Naive thymus-derived CD4-positive, alpha-beta T cell (primary cell): ENCODE measurements around the gene IP6K1. TPM values are rescaled to one million over a fixed set of nuclear protein-coding genes. Genes with fewer than 3 reads are reported as not detected.

ENCODE experiments used
- ATAC-seq: fragments of 150-1000 bp; cut with Tn5 transposase; 2 replicates; pipeline ENCODE4 v1.10.0; 2021; ENCODE audit warnings: mild to moderate bottlenecking, moderate library complexity
- CTCF ChIA-PET: fragments of 350-600 bp; sonication (Branson Sonifier 250); formaldehyde crosslinking; loops from one replicate; lab custom pipeline; 2021; ENCODE audit warnings: antibody characterized with exemption; lab: Charles Lee
- POLR2A ChIA-PET: fragments of 350-600 bp; sonication (Branson Sonifier 250); formaldehyde crosslinking; loops from one replicate; lab custom pipeline; 2021; ENCODE audit warnings: antibody characterized with exemption, inconsistent platforms; lab: Charles Lee
- DNase-seq, 9 donors: peaks; one replicate each; pipeline versions ENCODE4 v3.0.0 to v3.0.0-alpha.2; 2020 to 2022; ENCODE audit warnings: mixed read lengths in 1 of 9
- H3K27ac ChIP-seq: one replicate; pipeline ENCODE4 v1.7.0; 2013; ENCODE audit warnings: mild to moderate bottlenecking, low read depth, low read length, moderate library complexity
- H3K27me3 ChIP-seq, 2 donors: one replicate each; pipeline ENCODE4 v1.7.0; 2013; ENCODE audit warnings: low read length in 2 of 2, mild to moderate bottlenecking in 2 of 2, moderate library complexity in 2 of 2; ENCODE audit not compliant: control insufficient read depth in 2 of 2, insufficient read depth in 2 of 2
- H3K36me3 ChIP-seq, 3 experiments: 1 replicate in 2 of 3; 2 replicates in 1 of 3; pipeline ENCODE4 v1.7.0; 2013; ENCODE audit warnings: low read length in 3 of 3, mild to moderate bottlenecking in 3 of 3, moderate library complexity in 1 of 3; ENCODE audit not compliant: insufficient read depth in 3 of 3, control insufficient read depth in 2 of 3
- H3K4me1 ChIP-seq, 2 donors: one replicate each; pipeline ENCODE4 v1.7.0; 2013; ENCODE audit warnings: low read length in 2 of 2, mild to moderate bottlenecking in 2 of 2, moderate library complexity in 1 of 2; ENCODE audit not compliant: control insufficient read depth in 2 of 2, insufficient read depth in 2 of 2
- H3K4me3 ChIP-seq: 2 replicates; pipeline ENCODE4 v1.7.0; 2013; ENCODE audit warnings: mild to moderate bottlenecking, low read length
- H3K9me3 ChIP-seq, 3 experiments: 1 replicate in 2 of 3; 2 replicates in 1 of 3; pipeline ENCODE4 v1.7.0; 2013; ENCODE audit warnings: low read length in 3 of 3; ENCODE audit not compliant: control insufficient read depth in 2 of 3
- H3K27ac Mint-ChIP-seq, 9 donors: one replicate each; pipeline ENCODE4 v1.8.0; 2020 to 2022; ENCODE audit warnings: mixed read lengths in 9 of 9, mild to moderate bottlenecking in 8 of 9, moderate library complexity in 5 of 9, inconsistent platforms in 2 of 9
- H3K27me3 Mint-ChIP-seq, 5 donors: one replicate each; pipeline ENCODE4 v1.8.0; 2021 to 2022; ENCODE audit warnings: mixed read lengths in 5 of 5, mild to moderate bottlenecking in 1 of 5
- H3K36me3 Mint-ChIP-seq, 5 donors: one replicate each; pipeline ENCODE4 v1.8.0; 2020 to 2022; ENCODE audit warnings: mixed read lengths in 5 of 5, mild to moderate bottlenecking in 3 of 5, inconsistent platforms in 1 of 5
- H3K4me1 Mint-ChIP-seq, 7 donors: one replicate each; pipeline ENCODE4 v1.8.0; 2020 to 2022; ENCODE audit warnings: mixed read lengths in 7 of 7, mild to moderate bottlenecking in 3 of 7, inconsistent platforms in 1 of 7
- H3K4me3 Mint-ChIP-seq, 10 donors: one replicate each; pipeline ENCODE4 v1.8.0; 2020 to 2022; ENCODE audit warnings: mild to moderate bottlenecking in 10 of 10, mixed read lengths in 10 of 10, moderate library complexity in 6 of 10, inconsistent platforms in 2 of 10
- H3K9me3 Mint-ChIP-seq, 11 donors: one replicate each; pipeline ENCODE4 v1.8.0; 2020 to 2022; ENCODE audit warnings: mixed read lengths in 11 of 11, mild to moderate bottlenecking in 4 of 11, inconsistent platforms in 1 of 11, moderate library complexity in 1 of 11
- intact Hi-C, 2 donors: fragments of 100-400 bp; cut with micrococcal nuclease; formaldehyde crosslinking; loops; one replicate each; pipeline ENCODE4 v1.15.1; 2023
- polyA plus RNA-seq, 2 donors: library from polyadenylated mRNA; unstranded; fragments of 300-500 nt; fragmentation: Illumina TruSeq; gene quantifications; one replicate each; pipeline ENCODE4 v1.2.3, GENCODE V29; 2021
- total RNA-seq, 6 experiments: library from RNA in 5 of 6; stranded (reverse) in 5 of 6; gene quantifications; 1 replicate in 5 of 6; 2 replicates in 1 of 6; pipeline ENCODE4 v1.2.3 and lab custom pipeline; 2021 to 2026

IP6K1 gene
- total and polyA plus RNA-seq, 7 experiments from 2014 or later: 18.4 to 57.0 (median 45.4) TPM

- H3K4me1 ChIP-seq: peaks cover 16 to 18% of the 10 kb centered on the region in 2 donors
- POLR2A ChIA-PET: interaction anchor here (0.9 to 6.6 kb wide), 4 partner anchors 8 to 44 kb away, joined by 3 to 87 read pairs (median 5); partner anchors contain the start of genes INKA1 and TRAIP
- H3K27ac Mint-ChIP-seq: peak overlapping the region; percentile 95 to 100 (median 98)
- peaks cover 0 to 1% (median 0%) of the 10 kb centered on the region in 11 donors for H3K9me3 Mint-ChIP-seq
- H3K4me1 Mint-ChIP-seq: peaks cover 26 to 52% (median 49%) of the 10 kb centered on the region in 7 donors
- CTCF ChIA-PET: interaction anchor here (2.0 to 3.3 kb wide), 2 partner anchors 9 to 26 kb away, joined by 15 to 31 read pairs; partner anchors contain the start of gene INKA1
- H3K27me3 ChIP-seq: no peaks in the 10 kb centered on the region
- H3K9me3 ChIP-seq: no peaks in the 10 kb centered on the region
- H3K27ac ChIP-seq: peak overlapping the region; percentile 86
- intact Hi-C loops: loop anchor here (1.0 kb wide), 1 partner anchor 10 kb away; the partner anchor contains the start of gene INKA1 (in 2 of the 2)
- DNase-seq (no peak), ATAC-seq (no peak)
- peaks cover 0 to 27% (median 5%) of the 10 kb centered on the region in 5 donors for H3K36me3 Mint-ChIP-seq
- peak overlapping the region; percentile 90 for H3K4me3 ChIP-seq
- H3K27me3 Mint-ChIP-seq: no peaks in the 10 kb centered on the region
- peaks cover 0 to 46% (median 8%) of the 10 kb centered on the region in 3 experiments for H3K36me3 ChIP-seq
- H3K4me3 Mint-ChIP-seq: peak overlapping the region; percentile 93 to 99 (median 97)
These were observed 26.7 kb upstream of the IP6K1 start for GRCh38 chr3:49812916-49813496.

- ATAC-seq (no peak), DNase-seq (no peak)
- H3K36me3 ChIP-seq: peaks cover 0 to 50% (median 8%) of the 10 kb centered on the region in 3 experiments
- no peaks in the 10 kb centered on the region for H3K9me3 ChIP-seq
- H3K27me3 ChIP-seq: no peaks in the 10 kb centered on the region
- ChIA-PET POLR2A (interaction anchor here (0.6 to 6.1 kb wide), 5 partner anchors 8 to 55 kb away, joined by 3 to 87 read pairs (median 10); partner anchors contain the start of genes IP6K1 and UBA7), CTCF (interaction anchor here (12.8 kb wide), 1 partner anchor 32 kb away, joined by 181 read pairs; no protein-coding TSS in a partner anchor)
- Mint-ChIP-seq H3K27ac (peak overlapping the region in 8 of 9 donors; percentile 72 to 91 (median 87)), H3K36me3 (peaks cover 0 to 27% (median 5%) of the 10 kb centered on the region in 5 donors), H3K27me3 (no peaks in the 10 kb centered on the region), H3K4me1 (peaks cover 40 to 75% (median 63%) of the 10 kb centered on the region in 7 donors), H3K9me3 (peaks cover 0 to 3% (median 0%) of the 10 kb centered on the region in 11 donors), H3K4me3 (peak overlapping the region in 6 of 10 donors; percentile 16 to 82 (median 43))
- intact Hi-C loops: loop anchor here in 1 of 2 donors (10.0 kb wide), 1 partner anchor 487 kb away; the partner anchor contains the start of genes HYAL3, IFRD2 and NAA80
- peak overlapping the region; percentile 55 for H3K27ac ChIP-seq
- no peak overlapping the region for H3K4me3 ChIP-seq
- H3K4me1 ChIP-seq: peaks cover 16 to 50% of the 10 kb centered on the region in 2 donors
These were observed 21.2 kb upstream of the IP6K1 start for GRCh38 chr3:49807431-49808114.

GRCh38 chr3:49806850-49807249, 20.5 kb upstream of the IP6K1 start:
- Mint-ChIP-seq H3K4me1 (peaks cover 42 to 72% (median 60%) of the 10 kb centered on the region in 7 donors), H3K4me3 (peak overlapping the region in 7 of 10 donors; percentile 10 to 95 (median 41)), H3K27me3 (peaks cover 0 to 7% (median 0%) of the 10 kb centered on the region in 5 donors), H3K9me3 (peaks cover 0 to 3% (median 0%) of the 10 kb centered on the region in 11 donors), H3K36me3 (peaks cover 0 to 27% (median 5%) of the 10 kb centered on the region in 5 donors), H3K27ac (peak overlapping the region in 8 of 9 donors; percentile 62 to 91 (median 84))
- Histone ChIP-seq H3K27ac (peak overlapping the region; percentile 55), H3K9me3 (no peaks in the 10 kb centered on the region), H3K4me1 (peaks cover 11 to 46% of the 10 kb centered on the region in 2 donors), H3K36me3 (peaks cover 0 to 43% (median 8%) of the 10 kb centered on the region in 3 experiments), H3K27me3 (no peaks in the 10 kb centered on the region), H3K4me3 (no peak overlapping the region)
- ATAC-seq (no peak), DNase-seq (no peak)
- POLR2A ChIA-PET: interaction anchor here (0.7 to 6.1 kb wide), 4 partner anchors 8 to 32 kb away, joined by 4 to 87 read pairs (median 11); partner anchors contain the start of genes IP6K1 and UBA7
- CTCF ChIA-PET: interaction anchor here (0.6 to 12.8 kb wide), 2 partner anchors 32 to 429 kb away, joined by 3 to 181 read pairs; no protein-coding TSS in a partner anchor
- intact Hi-C loops: loop anchor here in 1 of 2 donors (10.0 kb wide), 1 partner anchor 488 kb away; the partner anchor contains the start of genes HYAL3, IFRD2 and NAA80

DNA sequence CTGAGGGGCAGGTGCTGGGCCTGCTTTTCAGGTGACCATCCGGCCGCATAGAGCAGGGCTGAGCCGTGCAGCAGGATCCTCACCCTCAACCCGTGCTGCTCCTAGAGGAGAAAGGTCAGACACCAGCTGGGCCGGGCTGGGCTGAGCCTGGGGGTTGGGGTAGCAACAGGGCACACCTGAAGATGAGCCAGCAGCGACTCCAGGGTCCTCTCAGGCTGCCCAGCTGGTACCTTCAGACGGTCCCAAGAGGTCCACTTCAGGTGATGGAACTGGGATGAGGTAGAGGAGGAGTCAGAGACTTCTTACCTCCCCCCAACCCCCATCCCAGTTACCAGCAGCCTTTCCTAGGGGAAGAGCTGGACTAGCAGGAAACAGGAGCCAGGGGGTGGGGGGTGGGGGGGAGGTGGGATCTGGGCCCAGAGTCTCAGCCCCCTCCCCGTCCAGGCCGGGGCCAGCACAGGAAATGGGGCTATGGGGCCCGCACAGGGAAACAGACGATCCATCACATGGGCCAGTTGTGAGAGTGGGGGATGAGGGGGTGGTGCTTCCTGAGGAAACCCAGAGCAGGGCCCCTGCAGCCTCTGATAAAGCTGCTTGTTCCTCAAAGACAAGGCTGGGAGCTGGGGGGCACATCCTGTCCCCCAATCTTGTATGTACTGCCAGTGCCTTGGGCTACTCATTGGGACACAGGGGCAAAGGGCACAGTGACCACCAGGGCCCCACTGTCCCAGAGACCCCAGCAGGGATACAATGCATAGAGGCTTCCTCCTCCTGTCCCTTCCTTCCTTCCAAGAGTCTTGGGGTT, 19.8 kb upstream of the IP6K1 start:
- H3K4me3 Mint-ChIP-seq: peak overlapping the region in 5 of 10 donors; percentile 21 to 95 (median 57)
- peaks cover 0 to 3% (median 0%) of the 10 kb centered on the region in 11 donors for H3K9me3 Mint-ChIP-seq
- Histone ChIP-seq H3K36me3 (peaks cover 0 to 36% (median 3%) of the 10 kb centered on the region in 3 experiments), H3K4me3 (no peak overlapping the region), H3K27me3 (no peaks in the 10 kb centered on the region), H3K4me1 (peaks cover 11 to 46% of the 10 kb centered on the region in 2 donors), H3K27ac (peak overlapping the region; percentile 55), H3K9me3 (no peaks in the 10 kb centered on the region)
- DNase-seq: peak in 5 of 9 donors; percentile 36 to 39 (median 37)
- peaks cover 0 to 14% (median 0%) of the 10 kb centered on the region in 5 donors for H3K27me3 Mint-ChIP-seq
- ATAC-seq: no peak
- H3K36me3 Mint-ChIP-seq: peaks cover 0 to 21% (median 3%) of the 10 kb centered on the region in 5 donors
- H3K4me1 Mint-ChIP-seq: peaks cover 36 to 66% (median 54%) of the 10 kb centered on the region in 7 donors
- intact Hi-C loops: loop anchor here in 1 of 2 donors (10.0 kb wide), 1 partner anchor 489 kb away; the partner anchor contains the start of genes HYAL3, IFRD2 and NAA80
- H3K27ac Mint-ChIP-seq: peak overlapping the region; percentile 9 to 91 (median 86)
- ChIA-PET POLR2A (interaction anchor here (1.3 to 6.1 kb wide), 5 partner anchors 9 to 83 kb away, joined by 4 to 87 read pairs (median 10); partner anchors contain the start of genes GMPPB, TRAIP and UBA7), CTCF (interaction anchor here (0.6 to 12.8 kb wide), 6 partner anchors 7 to 429 kb away, joined by 3 to 181 read pairs (median 3); partner anchors contain the start of gene UBA7)

- H3K4me3 ChIP-seq: no peak overlapping the region
- intact Hi-C loops: loop anchor here in 1 of 2 donors (10.0 kb wide), 1 partner anchor 489 kb away; the partner anchor contains the start of genes HYAL3, IFRD2 and NAA80
- H3K4me1 ChIP-seq: peaks cover 11 to 46% of the 10 kb centered on the region in 2 donors
These were observed 19.0 kb upstream of the IP6K1 start for GRCh38 chr3:49805367-49805782.

More at GRCh38 chr3:49805367-49805782, 19.0 kb upstream of the IP6K1 start:
- ChIA-PET CTCF (interaction anchor here (1.0 to 12.8 kb wide), 5 partner anchors 8 to 34 kb away, joined by 3 to 181 read pairs (median 3); partner anchors contain the start of gene UBA7), POLR2A (interaction anchor here (1.3 to 6.1 kb wide), 4 partner anchors 10 to 82 kb away, joined by 4 to 87 read pairs (median 8); partner anchors contain the start of genes GMPPB, TRAIP and UBA7)
- Mint-ChIP-seq H3K27ac (peak overlapping the region; percentile 68 to 96 (median 87)), H3K36me3 (peaks cover 0 to 17% (median 0%) of the 10 kb centered on the region in 5 donors), H3K9me3 (peaks cover 0 to 3% (median 0%) of the 10 kb centered on the region in 11 donors), H3K4me1 (peaks cover 34 to 62% (median 50%) of the 10 kb centered on the region in 7 donors), H3K27me3 (peaks cover 0 to 17% (median 0%) of the 10 kb centered on the region in 5 donors), H3K4me3 (peak overlapping the region in 9 of 10 donors; percentile 21 to 95 (median 58))
- Histone ChIP-seq H3K27me3 (no peaks in the 10 kb centered on the region), H3K27ac (peak overlapping the region; percentile 55), H3K36me3 (peaks cover 0 to 28% (median 0%) of the 10 kb centered on the region in 3 experiments), H3K9me3 (no peaks in the 10 kb centered on the region)
- DNase-seq (no peak), ATAC-seq (no peak)
